Activated CD4-positive, alpha-beta T cell treated with anti-CD3 and anti-CD28 coated beads for 24 hours (primary cell): Measurements from ENCODE around the gene NUDCD3.

Experiments
- DNase-seq, 2 donors: peaks; one replicate each; pipeline ENCODE4 v3.0.0-alpha.2; 2020; ENCODE audit warnings: low read depth in 2 of 2

The NUDCD3 gene

DNA sequence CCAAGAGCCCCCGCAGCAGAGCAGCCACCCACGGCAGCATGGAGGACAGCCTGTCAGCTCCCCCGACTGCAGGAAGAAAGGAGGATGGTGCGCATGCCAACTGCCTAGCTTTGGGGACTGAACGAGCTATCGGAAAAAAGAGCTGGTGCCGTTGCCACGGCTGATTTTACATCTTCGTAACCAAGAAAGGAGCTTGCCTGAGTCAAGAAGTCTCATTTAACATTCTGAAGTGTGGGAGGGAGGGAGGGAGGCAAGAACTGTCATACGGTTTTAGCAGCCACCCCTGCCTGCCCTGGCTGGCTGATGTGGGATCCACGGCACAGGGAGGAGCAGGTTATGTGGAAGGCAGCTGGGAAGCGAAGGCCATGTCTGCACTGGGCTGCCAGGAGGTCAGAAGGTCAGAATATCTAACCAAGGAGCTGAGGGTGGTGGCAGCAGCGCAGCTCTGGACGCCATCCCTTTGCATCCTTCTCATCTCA is 90.4 kb downstream of the NUDCD3 start:
- no peak for DNase-seq

DNA sequence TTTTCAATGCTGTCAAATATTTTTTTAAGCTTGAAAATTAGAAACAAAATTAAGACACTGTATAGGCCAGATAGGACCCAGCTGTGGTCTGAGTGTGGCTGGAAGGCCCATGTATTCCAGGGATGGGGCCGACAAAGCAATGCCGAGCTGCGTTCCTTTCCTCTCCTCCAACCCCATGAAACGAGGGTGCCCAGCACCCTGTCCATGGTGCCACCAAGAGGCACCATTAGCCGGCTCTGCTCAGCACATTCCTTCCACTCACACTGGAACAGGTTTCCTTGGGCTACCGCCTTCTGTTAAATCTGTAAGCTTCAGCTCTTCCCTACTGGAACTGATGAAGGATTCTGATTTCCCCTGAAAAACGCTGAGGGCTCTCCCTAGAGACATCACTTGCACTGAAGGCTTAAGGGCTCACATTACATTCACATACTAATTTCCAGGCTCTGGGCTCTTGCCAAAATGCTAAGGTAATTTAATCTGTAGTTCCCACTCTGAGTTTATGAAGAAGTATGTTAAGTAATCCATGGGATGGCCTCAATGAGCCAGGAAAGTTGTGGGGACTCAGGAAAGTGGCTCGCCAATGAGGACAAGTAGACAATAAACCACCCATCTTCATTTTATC is 91.4 kb downstream of the NUDCD3 start:
- no peak for DNase-seq

DNA sequence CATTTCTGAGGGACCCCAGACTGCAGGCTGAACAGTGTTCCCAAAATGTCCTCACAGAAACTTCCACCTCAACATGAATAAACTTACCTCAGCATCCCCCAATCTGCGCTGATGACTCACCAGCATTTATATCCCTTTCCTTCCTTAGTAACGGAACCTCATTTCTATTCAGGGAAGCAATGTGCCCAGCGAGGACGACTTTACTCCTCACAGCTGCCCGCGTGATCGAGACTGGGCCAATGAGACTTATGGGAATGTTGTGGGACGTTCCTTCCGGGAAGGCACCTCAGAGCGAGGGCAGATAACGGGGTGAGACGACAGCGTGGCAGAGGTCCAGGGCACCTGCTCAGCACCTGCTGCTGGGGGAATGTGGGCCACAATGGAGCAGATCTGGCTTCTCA is 91.9 kb downstream of the NUDCD3 start:
- DNase-seq = no peak

DNA sequence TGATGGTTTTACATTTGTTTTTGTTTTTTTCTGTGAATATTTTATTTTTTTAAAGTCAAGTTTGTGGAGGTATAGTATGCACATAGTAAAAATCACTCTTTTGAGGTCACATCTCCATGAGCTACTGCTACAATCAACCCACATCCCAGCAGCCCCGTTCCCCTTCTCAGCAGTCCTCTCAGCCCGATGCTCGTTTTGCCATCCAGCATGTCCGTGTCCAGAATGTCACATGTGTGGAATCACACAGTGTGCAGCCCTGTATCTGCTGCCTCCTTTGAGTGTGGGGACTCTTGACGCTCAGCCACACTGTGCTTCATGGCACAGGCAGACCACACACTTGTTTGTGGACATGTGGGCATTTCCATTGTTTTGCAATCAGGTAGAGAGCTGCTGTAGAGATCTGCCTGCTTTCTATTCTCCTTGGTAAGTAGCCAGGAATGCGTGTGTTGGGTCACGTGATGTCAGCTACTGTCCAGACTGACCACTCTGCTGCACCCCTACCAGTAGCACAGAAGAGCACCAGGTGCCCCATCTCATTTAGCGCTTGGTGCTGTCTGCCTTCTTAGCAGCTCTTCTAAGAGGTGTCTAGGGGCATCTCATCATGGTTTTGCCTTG is 93.4 kb downstream of the NUDCD3 start:
- no peak for DNase-seq

- DNase-seq = no peak
These were observed 94.0 kb downstream of the NUDCD3 start for GRCh38 chr7:44396496-44396895.

DNA sequence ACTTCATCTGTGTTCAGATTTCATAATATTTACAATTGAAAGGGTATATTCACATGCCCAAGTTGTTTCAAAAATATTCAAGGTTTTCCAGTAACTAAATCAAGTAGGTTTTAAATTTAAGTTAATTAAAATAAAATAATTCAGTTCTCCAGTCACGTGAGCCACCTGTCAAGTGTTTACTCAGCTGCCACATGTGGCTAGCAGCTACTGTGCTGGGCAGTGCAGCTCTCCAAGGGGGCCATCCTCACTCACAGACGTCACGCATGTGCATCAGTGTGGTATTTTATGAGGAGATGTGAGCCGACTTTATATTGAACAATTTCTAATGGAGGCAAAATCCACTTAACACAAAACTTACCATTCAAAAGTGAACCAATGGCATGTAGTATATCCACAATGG is 95.4 kb downstream of the NUDCD3 start:
- no peak for DNase-seq

DNA sequence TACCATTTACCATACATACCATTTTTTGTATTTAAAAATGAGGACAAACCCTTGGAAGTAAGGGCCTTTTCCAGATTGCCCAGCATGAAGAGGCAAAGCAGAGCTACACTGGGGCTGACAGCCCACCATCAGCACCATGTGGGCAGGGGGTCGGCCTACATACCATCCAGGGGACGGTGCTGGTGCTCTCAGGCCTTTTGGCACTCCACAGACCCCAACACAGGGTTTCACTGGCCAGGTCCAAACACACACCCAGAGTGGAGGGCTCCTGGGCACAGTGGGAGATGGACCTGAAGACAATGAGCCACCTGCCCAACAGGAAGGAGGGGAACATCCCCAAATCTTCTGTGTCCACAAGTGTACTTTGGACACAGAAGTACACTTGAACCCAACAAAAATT is 95.8 kb downstream of the NUDCD3 start:
- no peak for DNase-seq

- no peak for DNase-seq
These were observed 96.4 kb downstream of the NUDCD3 start for GRCh38 chr7:44394112-44394447.

- DNase-seq = no peak
These were observed 97.0 kb downstream of the NUDCD3 start for GRCh38 chr7:44393238-44394111.

DNA sequence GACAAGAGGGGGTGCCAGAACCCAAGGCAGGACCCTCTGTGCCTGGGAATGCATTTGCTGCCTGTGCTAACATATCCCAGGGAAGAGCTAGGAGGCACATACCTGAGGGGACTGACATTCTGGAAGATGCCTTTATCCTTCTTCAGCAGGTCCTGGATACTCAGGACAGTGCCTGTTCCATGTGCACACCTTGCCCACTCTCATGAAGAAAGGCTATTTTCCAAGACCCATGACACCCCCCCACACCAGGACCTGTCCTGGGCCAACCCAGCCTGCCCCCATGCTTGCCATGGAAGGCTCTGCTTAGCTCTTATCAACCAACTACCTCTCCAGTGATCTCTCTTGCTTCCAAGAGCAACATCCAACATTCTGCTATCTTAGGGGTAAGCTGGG is 97.8 kb downstream of the NUDCD3 start:
- DNase-seq = no peak

- DNase-seq = no peak
These were observed 98.5 kb downstream of the NUDCD3 start for GRCh38 chr7:44391746-44392617.

DNA sequence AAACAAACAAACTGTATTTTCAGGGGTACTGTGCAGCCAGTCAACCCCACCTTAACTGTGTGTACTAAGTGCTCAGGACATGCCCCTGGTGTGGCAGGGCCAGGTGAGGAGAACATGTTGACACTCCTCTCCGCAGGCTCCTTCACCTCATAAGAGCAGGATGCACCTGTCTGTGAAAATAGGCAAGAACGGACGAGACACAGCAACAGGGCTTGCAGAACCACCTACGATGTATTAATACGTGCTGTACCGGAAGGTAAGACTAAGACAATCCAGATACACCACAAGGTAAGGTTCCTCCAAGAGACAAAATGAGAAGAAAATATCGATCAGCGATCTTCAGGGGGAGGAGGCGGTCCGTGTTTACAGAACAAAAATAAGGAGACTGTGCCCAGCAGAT is 99.3 kb downstream of the NUDCD3 start:
- DNase-seq = no peak

GRCh38 chr7:44390701-44391100 is 99.8 kb downstream of the NUDCD3 start:
- DNase-seq = no peak

DNA sequence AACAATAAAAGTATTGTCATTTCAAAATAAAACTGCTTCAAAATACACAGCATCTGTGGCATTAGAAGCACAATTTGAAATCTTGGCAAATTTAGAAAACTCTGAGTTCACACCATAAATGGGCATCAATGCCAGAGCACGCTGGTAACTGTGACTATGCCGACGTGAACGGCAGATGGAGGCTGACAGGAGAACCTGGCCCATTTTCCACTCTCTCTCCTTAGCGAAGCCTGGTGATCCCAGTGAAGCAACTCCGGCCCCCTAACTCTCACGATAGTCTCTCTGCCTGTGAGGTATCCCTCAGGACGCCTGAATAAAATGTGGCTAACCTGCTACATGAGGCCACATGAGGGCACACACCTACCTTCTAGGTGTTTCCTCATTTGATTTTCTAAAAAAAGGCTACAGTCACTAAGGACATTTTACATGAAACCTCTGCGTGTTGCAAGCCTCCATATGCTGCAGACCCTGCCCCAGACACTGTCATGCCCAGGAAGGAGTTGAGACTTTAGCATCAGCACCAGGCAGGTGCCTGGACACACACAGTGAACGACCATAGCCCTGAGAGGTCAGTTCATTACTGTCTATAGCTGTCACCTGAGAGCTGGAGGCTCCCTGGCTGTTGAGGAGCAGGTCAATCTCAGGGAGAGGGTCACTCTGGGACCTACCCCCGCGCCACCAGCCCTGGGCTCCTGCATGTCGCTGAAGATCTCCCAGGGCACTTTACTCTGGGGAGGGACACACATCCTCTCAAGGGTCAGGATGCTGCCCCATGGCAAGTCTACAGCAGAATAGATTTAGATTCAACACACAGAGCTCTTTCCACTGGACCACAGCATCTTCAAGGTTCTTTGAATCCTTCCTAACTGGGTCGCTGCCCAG is 102.1 kb downstream of the NUDCD3 start:
- DNase-seq = no peak

- DNase-seq = no peak
These were observed 103.1 kb downstream of the NUDCD3 start for GRCh38 chr7:44387389-44387788.

DNA sequence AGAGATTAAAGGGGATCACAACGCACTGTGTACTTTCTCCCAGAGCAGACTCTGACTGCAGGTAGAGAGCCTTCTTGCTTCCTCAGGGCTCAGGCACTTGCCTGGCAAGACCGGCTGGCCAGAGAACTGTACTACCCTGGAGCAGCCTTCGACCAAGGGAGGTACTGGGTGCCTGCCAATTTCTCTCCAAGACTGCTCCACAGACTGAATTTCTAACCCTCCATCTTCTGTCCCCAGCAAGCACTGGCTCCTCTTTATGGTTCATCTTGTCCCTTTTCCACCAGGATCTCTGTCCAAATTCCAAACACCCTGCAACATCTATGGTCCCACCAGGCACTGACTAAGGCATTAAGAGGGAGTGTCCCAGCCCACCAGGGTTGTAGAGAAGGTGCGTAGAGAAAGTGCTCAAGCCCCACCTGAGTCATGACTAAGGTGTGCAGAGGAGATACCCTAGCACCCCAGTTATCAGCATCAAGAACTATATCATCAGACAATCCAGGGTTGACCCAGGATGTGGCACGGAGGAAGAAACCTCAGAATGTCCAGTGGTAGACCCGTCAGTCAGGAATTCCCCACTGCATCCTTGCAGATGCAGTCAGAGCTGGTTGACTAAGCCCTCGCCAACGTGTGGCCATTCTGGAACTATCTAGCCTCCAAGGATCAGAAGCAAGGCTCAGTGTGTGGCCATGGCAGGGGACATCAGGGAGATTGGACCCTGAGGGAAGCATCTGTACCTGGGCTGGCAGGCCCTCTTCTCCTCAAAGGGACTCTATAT is 104.1 kb downstream of the NUDCD3 start:
- DNase-seq = no peak

GRCh38 chr7:44385434-44386138 is 104.9 kb downstream of the NUDCD3 start:
- no peak for DNase-seq

DNA sequence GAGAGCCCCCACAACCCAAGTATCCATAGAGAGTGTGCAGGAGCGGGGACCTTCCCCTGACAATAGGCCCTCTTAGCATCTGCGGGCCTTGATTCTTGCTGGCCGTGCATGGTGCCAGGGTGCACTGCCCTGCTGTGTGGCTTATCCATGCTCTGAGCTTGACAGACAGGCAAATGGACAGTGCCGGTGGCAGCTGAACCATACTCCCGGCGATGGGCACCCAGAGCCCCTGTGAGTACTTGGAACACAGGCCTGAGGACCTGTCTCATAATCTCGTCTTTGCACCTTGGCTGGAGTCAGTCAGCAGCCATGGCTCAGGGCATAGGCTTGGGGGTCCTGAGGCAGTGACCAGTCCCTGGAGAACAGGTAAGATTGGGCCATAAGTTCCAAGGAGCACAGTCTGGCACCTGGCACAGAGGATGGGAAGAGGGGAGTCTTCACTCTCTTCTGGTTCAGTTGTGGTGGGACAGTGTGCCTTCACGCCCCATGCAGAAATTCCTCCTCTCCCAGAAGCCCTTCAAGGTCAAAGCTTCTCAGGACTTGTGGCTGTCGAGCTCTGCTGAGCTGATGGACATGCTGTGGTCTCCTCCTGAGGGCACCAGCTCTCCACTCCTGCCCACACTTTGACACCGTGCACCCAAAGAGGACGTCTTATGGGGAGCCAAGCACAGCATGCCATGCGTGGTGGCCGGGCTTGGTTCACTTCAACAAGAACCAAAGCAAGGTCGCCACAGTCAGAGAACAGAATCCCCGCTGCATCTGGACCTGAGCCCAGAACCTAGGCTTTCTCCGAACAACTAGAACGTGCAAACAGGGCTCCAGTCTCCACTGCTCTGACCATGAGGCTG is 105.6 kb downstream of the NUDCD3 start:
- no peak for DNase-seq

DNA sequence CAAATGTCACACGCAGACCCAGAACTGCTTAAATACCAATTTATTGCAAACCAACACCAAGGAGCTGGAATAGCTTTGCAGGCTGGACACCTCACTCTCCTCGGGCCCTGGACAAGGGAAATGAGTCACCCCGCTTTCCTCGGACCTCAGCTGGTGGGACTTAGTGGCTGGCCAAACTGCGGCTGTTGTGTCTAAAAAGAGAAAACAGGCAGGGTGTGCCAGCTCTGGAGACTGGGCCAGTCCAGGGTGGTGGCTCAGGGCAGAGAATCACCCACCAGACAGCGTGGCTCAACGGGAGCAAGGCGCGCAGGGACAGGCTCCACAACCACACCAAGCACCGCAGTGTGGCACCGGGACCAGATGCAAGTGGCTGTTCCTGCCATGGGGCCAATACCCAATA is 106.9 kb downstream of the NUDCD3 start:
- DNase-seq = no peak
